ENCODE measurements around the gene OS9. TPM values are rescaled to one million over a fixed set of nuclear protein-coding genes. Genes with fewer than 3 reads are reported as not detected.
A peak's percentile ranks its signal among the peaks of the same experiment; 100 is the strongest.

The OS9 gene
- total and polyA plus RNA-seq, 9 of the 15 experiments (the other 6 are each of a cell fraction or from before 2014, with no cell fraction given), result 4.6 to 105 (median 89.5) TPM

DNA sequence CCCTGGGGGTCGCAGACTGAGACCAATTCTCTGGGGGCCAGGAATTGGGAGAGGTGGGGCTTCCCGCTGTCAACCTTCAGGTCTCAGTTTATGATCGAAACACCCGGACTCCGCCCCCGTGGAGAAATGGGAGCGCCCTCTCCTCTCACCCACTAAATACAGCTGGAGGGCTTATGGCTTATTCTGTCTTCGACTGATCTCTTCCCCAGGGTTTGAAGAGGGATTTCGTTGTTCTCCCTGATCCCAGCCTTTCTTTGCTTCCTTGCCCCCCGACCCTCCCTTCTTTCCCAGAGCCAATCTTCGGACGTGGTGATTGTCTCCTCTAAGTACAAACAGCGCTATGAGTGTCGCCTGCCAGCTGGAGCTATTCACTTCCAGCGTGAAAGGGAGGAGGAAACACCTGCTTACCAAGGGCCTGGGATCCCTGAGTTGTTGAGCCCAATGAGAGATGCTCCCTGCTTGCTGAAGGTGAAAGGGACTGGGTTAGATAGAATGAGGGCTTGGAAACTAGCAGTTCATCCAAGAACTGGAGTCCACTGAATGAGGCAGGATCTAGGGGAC, 607 bp downstream of the OS9 start:
- FAIRE-seq (no peak), DNase-seq (ENCODE audit: extremely low read depth in 1 of 4, low spot score in 3 of 4) (peak; percentile 24 to 56 (median 46)), ATAC-seq (peak; percentile 32)
- H3K9ac ChIP-seq (ENCODE audit: insufficient read depth in 1 of 2, low read depth in 2 of 2, low read length in 2 of 2), result peak overlapping the region; percentile 90 to 95
- BruUV-seq (replicated peaks), result TSS peak; percentile 75
- no peaks in the 10 kb centered on the region for H3K27me3 ChIP-seq (ENCODE audit: control insufficient read depth in 2 of 2, insufficient read depth in 2 of 2, low read length in 2 of 2)
- in situ Hi-C loops (cut with MboI), result loop anchor here (5.0 kb wide), 1 partner anchor 67 kb away; no protein-coding TSS in a partner anchor
- intact Hi-C loops (cut with micrococcal nuclease), result loop anchor here (1.0 to 5.0 kb wide), 2 partner anchors 61 to 237 kb away; partner anchors contain the start of genes B4GALNT1, GLI1 and INHBE
- H3K9me3 ChIP-seq (replicated peaks; ENCODE audit: control insufficient read depth, insufficient read depth, low read depth, low read length), result no peaks in the 10 kb centered on the region
- peak overlapping the region; percentile 82 for H3K4me3 ChIP-seq
- H3K9me1 ChIP-seq (ENCODE audit: control insufficient read depth, insufficient read depth, low read length), result no peaks in the 10 kb centered on the region
- peak overlapping the region; percentile 80 for H3K27ac ChIP-seq (ENCODE audit: extremely low read depth, low read depth, low read length)
- peaks cover 4 to 10% of the 10 kb centered on the region in 2 experiments; a peak in 3 of 5 replicates for H3K4me1 ChIP-seq (replicated peaks in 1 of 2; ENCODE audit: control insufficient read depth in 2 of 2, insufficient read depth in 2 of 2, low read length in 2 of 2)
- POLR2A ChIA-PET, result interaction anchor here (0.6 to 1.7 kb wide), 6 partner anchors 11 to 175 kb away, joined by 3 to 8 read pairs (median 4); partner anchors contain the start of gene DDIT3
- 2% methylated on average over 14 of the region's 15 CpGs for WGBS (ENCODE audit: insufficient coverage, low coverage, missing lambda C conversion rate)
- H4K20me1 ChIP-seq (replicated peaks; ENCODE audit: control insufficient read depth, insufficient read depth, low read length), result no peaks in the 10 kb centered on the region
- CTCF ChIA-PET (ENCODE audit: low intra/inter-chr PET ratio), result no interaction called here
- peaks cover 25% of the 10 kb centered on the region for H3K36me3 ChIP-seq (ENCODE audit: control insufficient read depth, insufficient read depth, low read length)
- peaks cover 12% of the 10 kb centered on the region for H3K79me2 ChIP-seq (ENCODE audit: control insufficient read depth, insufficient read depth, low read length)
- H2AFZ ChIP-seq (ENCODE audit: low read depth, low read length), result peak overlapping the region; percentile 98
- peak overlapping the region; percentile 95 for H3K4me2 ChIP-seq (ENCODE audit: insufficient read depth, low read length)
- TF ChIP-seq LEF1 (IDR thresholded peaks at IDR 0.05) (no peak), ZNF12 (CRISPR knock-in tag; IDR thresholded peaks at IDR 0.05) (no peak), FOXA1 (IDR thresholded peaks at IDR 0.05; ENCODE audit: borderline replicate concordance) (no peak), TARDBP (IDR thresholded peaks at IDR 0.05) (no peak), ZFP36 (IDR thresholded peaks at IDR 0.05; ENCODE audit: low read depth, low read length, partially characterized antibody) (no peak), HNRNPH1 (optimal IDR thresholded peaks at IDR 0.05; ENCODE audit: low read depth, low read length) (no peak), FOXK1 (CRISPR knock-in tag; IDR thresholded peaks at IDR 0.05; ENCODE audit: borderline replicate concordance) (peak; percentile 64; the same call in 1 of the 2 replicates), CBX2 (IDR thresholded peaks at IDR 0.05; ENCODE audit: insufficient read depth, low read length, poor library complexity, severe bottlenecking) (no peak), PHB2 (IDR thresholded peaks at IDR 0.05; ENCODE audit: low read depth) (no peak), SAP30 (IDR thresholded peaks at IDR 0.05; ENCODE audit: borderline replicate concordance, insufficient read depth, low read depth, low read length, poor library complexity, severe bottlenecking) (peak; percentile 25), ZNF354B (CRISPR knock-in tag; IDR thresholded peaks at IDR 0.05) (no peak), RBM34 (IDR thresholded peaks at IDR 0.05; ENCODE audit: borderline replicate concordance, insufficient read depth, low read length) (no peak), CBFB (CRISPR knock-in tag; IDR thresholded peaks at IDR 0.05) (no peak), BMI1 (IDR thresholded peaks at IDR 0.05; ENCODE audit: low read length) (no peak), FOXA3 (CRISPR knock-in tag; conservative IDR thresholded peaks at IDR 0.05 in 1 of 2, IDR thresholded peaks at IDR 0.05 in 1 of 2) (no peak), HDAC6 (IDR thresholded peaks at IDR 0.05; ENCODE audit: low read depth, low read length) (no peak)
- TF ChIP-seq, protein P1, sequence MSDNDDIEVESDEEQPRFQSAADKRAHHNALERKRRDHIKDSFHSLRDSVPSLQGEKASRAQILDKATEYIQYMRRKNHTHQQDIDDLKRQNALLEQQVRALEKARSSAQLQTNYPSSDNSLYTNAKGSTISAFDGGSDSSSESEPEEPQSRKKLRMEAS (CRISPR knock-in tag; IDR thresholded peaks at IDR 0.05), result no peak
- TF ChIP-seq, protein P2, sequence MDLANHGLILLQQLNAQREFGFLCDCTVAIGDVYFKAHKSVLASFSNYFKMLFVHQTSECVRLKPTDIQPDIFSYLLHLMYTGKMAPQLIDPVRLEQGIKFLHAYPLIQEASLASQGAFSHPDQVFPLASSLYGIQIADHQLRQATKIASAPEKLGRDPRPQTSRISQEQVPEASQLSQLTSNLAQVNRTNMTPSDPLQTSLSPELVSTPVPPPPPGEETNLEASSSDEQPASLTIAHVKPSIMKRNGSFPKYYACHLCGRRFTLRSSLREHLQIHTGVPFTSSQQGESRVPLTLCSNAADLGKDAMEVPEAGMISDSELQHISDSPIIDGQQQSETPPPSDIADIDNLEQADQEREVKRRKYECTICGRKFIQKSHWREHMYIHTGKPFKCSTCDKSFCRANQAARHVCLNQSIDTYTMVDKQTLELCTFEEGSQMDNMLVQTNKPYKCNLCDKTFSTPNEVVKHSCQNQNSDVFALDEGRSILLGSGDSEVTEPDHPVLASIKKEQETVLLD (IDR thresholded peaks at IDR 0.05), result no peak
- TF ChIP-seq, protein P3, sequence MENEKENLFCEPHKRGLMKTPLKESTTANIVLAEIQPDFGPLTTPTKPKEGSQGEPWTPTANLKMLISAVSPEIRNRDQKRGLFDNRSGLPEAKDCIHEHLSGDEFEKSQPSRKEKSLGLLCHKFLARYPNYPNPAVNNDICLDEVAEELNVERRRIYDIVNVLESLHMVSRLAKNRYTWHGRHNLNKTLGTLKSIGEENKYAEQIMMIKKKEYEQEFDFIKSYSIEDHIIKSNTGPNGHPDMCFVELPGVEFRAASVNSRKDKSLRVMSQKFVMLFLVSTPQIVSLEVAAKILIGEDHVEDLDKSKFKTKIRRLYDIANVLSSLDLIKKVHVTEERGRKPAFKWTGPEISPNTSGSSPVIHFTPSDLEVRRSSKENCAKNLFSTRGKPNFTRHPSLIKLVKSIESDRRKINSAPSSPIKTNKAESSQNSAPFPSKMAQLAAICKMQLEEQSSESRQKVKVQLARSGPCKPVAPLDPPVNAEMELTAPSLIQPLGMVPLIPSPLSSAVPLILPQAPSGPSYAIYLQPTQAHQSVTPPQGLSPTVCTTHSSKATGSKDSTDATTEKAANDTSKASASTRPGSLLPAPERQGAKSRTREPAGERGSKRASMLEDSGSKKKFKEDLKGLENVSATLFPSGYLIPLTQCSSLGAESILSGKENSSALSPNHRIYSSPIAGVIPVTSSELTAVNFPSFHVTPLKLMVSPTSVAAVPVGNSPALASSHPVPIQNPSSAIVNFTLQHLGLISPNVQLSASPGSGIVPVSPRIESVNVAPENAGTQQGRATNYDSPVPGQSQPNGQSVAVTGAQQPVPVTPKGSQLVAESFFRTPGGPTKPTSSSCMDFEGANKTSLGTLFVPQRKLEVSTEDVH (IDR thresholded peaks at IDR 0.05; ENCODE audit: low read depth, partially characterized antibody), result no peak
